GM23338 (cell line): Measurements from ENCODE around the gene DYRK1A.

ENCODE experiments used
- CTCF ChIP-seq, 2 experiments: fragments of 200-600 bp in 1 of 2; sonication (generic) in 1 of 2; conservative IDR thresholded peaks; 2 replicates each; pipeline versions ENCODE4 v1.5.1 to v1.6.1; 2016 to 2017; ENCODE audit warnings: antibody characterized with exemption in 2 of 2, low read depth in 2 of 2, mild to moderate bottlenecking in 2 of 2, moderate library complexity in 1 of 2
- EZH2 ChIP-seq: fragments of 200-600 bp; sonication (generic); IDR thresholded peaks from one replicate; pipeline ENCODE4 v1.8.0; 2017; ENCODE audit warnings: antibody characterized with exemption, mild to moderate bottlenecking, low read depth; ENCODE audit not compliant: unreplicated experiment
- POLR2AphosphoS5 ChIP-seq: IDR thresholded peaks from 2 replicates; pipeline ENCODE4 v1.6.1; 2016; ENCODE audit warnings: antibody characterized with exemption, low read depth
- TF ChIP-seq, protein P1 (sequence below): IDR thresholded peaks from one replicate; pipeline ENCODE4 v1.6.1; 2018; ENCODE audit warnings: antibody characterized with exemption; ENCODE audit not compliant: unreplicated experiment

GRCh38 chr21:37425001-37425400 is 58.4 kb downstream of the DYRK1A start:
- TF ChIP-seq EZH2 (no peak), CTCF (conservative IDR thresholded peaks at IDR 0.05; ENCODE audit: low read depth in 2 of 2) (no peak), POLR2AphosphoS5 (no peak)
- TF ChIP-seq, protein P1, sequence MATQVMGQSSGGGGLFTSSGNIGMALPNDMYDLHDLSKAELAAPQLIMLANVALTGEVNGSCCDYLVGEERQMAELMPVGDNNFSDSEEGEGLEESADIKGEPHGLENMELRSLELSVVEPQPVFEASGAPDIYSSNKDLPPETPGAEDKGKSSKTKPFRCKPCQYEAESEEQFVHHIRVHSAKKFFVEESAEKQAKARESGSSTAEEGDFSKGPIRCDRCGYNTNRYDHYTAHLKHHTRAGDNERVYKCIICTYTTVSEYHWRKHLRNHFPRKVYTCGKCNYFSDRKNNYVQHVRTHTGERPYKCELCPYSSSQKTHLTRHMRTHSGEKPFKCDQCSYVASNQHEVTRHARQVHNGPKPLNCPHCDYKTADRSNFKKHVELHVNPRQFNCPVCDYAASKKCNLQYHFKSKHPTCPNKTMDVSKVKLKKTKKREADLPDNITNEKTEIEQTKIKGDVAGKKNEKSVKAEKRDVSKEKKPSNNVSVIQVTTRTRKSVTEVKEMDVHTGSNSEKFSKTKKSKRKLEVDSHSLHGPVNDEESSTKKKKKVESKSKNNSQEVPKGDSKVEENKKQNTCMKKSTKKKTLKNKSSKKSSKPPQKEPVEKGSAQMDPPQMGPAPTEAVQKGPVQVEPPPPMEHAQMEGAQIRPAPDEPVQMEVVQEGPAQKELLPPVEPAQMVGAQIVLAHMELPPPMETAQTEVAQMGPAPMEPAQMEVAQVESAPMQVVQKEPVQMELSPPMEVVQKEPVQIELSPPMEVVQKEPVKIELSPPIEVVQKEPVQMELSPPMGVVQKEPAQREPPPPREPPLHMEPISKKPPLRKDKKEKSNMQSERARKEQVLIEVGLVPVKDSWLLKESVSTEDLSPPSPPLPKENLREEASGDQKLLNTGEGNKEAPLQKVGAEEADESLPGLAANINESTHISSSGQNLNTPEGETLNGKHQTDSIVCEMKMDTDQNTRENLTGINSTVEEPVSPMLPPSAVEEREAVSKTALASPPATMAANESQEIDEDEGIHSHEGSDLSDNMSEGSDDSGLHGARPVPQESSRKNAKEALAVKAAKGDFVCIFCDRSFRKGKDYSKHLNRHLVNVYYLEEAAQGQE = no peak
